HL-60/S4 treated with retinoic acid at 250 ng/mL for 4 days and 3 days (cell line): ENCODE data around the gene PRELID3B.

ENCODE experiments used
- in situ Hi-C: fragments of 300-500 bp; cut with MboI; formaldehyde crosslinking; loops from 2 replicates; pipeline ENCODE4 v1.7.0; 2022; ENCODE audit warnings: low sequenced_read_pairs

PRELID3B gene

DNA sequence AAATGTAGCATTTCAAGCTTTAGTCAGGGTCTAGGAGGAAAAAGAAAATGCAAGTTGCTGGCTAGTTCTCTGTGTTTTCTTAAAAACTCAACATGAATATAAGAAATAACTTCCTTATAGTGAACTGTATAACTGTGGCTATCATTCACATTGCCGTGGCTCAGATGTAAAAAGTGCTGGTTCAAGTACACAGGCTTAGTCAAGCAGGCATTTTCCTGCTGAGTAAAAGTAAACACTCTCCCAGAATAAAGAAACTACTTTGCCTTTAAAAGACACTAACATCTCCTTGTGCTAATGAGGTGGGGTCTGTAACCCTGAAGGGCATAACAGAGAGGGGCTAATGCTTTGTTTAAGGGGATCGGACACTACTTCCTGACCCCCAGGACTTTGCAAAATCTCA lies 13.8 kb downstream of the PRELID3B start:
- in situ Hi-C loops: no loop called here

GRCh38 chr20:59027741-59028320 lies 14.8 kb downstream of the PRELID3B start:
- in situ Hi-C loops: no loop called here

DNA sequence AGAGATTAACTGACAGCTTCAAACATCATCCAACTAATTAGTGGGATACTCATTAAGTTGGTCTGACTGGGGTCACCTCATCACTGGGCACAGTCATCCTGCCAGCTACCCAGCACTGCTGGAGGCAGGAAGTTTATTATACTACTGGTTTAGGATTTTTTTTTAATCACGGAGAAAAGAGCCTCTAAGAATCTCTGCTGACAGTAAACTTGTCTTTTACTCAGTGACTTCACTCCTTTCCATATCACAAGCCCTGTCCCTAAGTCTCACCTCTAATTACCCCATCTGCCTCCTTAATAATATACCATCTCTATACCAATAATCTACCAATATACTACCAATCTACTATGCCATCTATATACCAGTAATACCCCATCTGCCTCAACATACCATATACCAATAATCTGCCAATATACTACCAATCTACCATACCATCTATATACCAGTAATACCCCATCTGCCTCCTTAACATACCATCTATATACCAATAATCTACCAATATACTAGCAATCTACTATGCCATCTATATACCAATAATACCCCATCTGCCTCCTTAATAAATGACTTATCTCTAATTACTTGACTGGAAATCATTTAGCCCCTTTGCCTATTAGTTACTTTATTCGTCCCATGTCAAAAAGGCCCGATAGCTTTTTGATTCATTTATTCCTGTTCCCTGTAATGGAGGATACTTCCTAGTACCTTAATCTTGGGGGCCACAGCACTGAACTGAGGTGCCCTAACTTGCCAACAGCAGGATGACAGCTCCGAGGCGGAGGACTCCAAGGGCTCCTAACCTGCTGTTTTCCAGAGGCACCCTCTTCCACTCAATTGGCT lies 15.5 kb downstream of the PRELID3B start:
- in situ Hi-C loops: no loop called here

DNA sequence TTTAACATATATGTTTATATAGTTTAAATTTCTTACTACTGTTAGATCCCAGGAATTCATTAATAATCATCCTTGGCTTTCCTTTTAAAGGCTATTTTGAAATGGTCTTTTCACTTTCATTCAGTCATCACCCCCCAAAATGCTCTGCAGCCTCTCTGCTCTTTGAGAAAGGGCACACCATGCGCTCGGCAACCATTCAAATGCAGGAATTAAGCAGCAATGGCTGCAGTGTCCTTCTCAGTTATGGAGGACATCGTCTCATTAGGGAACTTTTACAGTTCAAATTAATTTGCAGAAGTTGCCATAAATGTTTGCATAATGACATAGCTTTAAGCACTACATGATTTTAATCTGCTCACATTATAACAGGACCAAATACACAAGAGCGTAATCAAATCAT lies 17.1 kb downstream of the PRELID3B start:
- in situ Hi-C loops: no loop called here

DNA sequence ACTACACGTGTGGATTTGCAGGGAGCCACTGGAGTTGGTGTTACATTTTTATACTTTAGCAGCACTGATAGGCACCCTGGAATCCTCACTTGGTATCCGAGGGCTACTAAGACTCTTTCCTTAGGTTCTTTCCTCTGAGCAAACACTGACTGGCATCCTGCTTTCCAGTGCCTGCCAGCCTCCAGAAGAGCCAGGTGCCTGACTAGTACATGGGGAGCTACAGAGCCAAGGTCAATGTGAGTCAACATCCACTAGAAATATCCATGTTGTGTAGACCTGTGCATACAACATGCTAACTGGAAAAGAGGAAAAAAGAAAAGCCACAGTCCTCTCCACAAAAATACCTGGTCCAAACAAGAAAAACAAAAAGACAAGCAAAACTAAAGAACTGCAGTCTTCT lies 17.5 kb downstream of the PRELID3B start:
- in situ Hi-C loops: no loop called here

GRCh38 chr20:59024111-59024530 lies 18.5 kb downstream of the PRELID3B start:
- in situ Hi-C loops: no loop called here

DNA sequence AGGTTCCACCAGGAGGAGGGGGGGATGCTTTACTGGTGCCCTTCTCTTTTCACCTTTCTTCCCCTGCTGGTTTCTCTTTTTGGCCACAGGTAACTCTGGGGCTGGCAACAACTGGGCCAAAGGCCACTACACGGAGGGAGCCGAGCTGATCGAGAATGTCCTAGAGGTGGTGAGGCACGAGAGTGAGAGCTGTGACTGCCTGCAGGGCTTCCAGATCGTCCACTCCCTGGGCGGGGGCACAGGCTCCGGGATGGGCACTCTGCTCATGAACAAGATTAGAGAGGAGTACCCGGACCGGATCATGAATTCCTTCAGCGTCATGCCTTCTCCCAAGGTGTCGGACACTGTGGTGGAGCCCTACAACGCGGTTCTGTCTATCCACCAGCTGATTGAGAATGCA lies 19.0 kb downstream of the PRELID3B start:
- in situ Hi-C loops: no loop called here

GRCh38 chr20:59022754-59023153 lies 19.8 kb downstream of the PRELID3B start:
- in situ Hi-C loops: no loop called here

DNA sequence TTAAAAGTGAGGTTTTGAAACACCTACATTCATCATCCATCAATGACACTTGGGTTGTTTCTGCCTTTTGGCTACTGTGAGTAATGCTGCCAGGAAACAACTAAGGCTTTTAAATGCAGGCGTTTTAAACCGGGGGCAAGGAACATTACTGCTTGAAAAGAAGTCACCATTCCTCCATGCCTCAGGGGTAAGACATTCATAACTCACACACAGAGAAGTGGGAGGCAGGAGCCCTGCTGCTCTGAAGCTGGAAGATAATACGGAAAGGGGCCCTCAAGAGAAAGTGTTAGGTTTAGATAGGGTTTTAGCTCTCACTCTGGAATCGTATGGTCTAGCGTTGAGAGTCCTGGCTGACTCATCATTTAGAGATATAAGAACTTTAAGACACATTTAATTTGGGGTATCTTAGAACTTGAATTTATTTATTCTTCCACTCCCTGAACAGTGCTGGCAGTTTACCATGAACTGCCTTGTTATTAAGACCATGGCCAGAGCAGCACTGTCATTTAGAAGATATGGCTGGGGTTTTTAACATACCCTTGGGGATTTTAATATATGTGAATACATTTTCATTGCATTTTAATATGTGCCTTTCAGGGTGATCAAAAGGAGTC lies 21.5 kb downstream of the PRELID3B start:
- in situ Hi-C loops: no loop called here

DNA sequence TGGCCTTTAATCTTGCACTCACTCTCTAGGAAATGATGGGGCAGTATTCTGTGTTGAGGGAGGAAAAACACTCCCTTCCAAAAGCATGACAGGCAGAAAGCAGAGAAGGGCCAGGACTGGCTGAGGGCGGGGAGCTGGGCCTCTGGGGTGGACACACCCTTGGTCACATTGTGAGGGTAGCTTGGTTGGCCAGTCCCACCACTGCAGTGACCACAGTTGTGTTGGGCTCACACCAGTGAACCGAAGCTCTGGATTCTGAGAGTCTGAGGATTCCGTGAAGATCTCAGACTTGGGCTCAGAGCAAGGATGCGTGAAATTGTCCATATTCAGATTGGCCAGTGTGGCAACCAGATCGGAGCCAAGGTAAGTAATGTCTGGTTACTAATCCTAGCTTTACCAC lies 23.4 kb downstream of the PRELID3B start, which contains the start of gene TUBB1:
TSS of gene TUBB1 (plus strand) at position 213 of the 400 bp plus-strand sequence. CDS start at position 307, 94 bp downstream.
- in situ Hi-C loops: no loop called here

- in situ Hi-C loops: no loop called here
Observed at GRCh38 chr20:59018817-59019216, 23.8 kb downstream of the PRELID3B start.

DNA sequence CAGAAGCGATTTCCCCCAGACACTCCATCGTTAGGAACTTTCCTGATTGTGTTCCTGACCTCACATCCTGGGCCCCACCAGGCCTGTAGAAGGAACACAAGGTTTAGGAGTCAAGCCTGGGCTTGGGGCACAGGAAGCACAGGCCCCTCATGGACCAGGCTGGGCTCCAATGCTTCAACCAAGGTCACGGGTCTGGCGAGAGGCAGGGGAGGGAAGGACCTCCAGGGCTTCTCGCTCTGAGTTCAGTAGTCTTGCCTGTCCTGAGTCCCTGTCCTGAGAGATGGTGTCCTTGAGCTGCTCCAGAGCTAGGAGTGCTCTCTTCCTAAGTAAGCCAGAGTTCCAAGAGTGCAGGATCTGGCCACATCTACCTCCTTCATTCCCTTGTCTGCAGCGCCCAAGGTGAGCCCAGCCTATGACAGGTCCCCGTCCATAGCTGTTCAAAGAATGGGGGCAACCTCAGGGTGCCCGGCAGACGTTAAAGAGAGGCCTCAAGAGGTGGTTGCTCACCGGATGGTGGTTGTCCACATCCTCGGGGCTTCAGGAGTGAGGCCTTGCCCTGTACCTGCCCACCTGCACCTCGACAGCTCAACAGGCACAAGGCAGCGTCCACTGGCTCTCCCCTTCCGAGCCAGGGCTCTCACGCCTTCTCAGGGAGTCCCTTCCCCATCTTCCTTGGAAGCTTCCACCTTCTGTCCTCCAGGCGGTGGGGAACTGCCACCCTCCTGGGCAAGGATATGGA lies 24.9 kb downstream of the PRELID3B start:
- in situ Hi-C loops: no loop called here

- in situ Hi-C loops: no loop called here
Observed at GRCh38 chr20:59016795-59017492, 25.6 kb downstream of the PRELID3B start.

DNA sequence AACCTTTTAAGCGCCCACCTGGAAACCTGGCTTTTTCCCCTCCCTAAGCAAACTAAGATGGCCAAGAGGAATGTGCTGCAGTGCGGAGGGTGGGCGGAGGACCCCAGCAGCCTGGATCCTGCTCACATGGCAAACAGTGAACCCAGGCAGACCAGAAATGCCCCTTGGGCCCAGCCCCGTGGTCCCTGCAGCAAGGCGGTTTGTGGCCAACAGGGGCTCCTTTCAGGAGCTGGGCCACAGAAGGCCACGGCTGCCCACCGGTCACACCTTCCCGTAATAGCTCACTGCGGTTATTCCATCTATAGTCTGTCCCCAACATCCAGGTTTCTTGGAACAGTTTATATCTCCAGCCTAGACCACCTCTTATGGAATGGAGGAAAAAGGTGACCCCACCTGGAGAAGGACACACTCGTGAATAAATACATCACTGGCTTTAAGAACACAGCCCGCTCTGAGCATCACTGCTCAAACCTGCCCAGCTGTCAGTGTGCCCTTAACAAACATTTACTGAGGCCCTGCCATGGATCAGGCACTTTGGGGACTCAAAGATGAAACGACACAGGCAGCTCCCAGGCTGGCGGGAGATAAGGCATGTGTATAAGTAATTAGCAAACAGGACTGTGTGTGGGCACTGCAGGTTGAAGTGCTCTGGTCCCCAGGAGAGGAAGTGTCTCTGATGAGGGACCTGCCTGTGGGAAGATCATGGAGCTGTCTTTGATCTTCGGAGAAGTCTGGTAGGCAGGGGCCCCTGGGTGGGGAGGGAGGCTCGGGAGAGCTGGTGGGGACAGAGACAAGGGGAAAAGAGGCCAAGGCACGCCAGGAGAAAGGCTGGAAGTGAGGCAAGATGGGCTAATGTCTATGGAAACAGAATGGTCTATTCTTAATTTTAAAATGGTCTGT lies 26.5 kb downstream of the PRELID3B start:
- in situ Hi-C loops: no loop called here

GRCh38 chr20:59015411-59015810 lies 27.2 kb downstream of the PRELID3B start:
- in situ Hi-C loops: no loop called here

GRCh38 chr20:59014680-59015389 lies 27.8 kb downstream of the PRELID3B start:
- in situ Hi-C loops: no loop called here

DNA sequence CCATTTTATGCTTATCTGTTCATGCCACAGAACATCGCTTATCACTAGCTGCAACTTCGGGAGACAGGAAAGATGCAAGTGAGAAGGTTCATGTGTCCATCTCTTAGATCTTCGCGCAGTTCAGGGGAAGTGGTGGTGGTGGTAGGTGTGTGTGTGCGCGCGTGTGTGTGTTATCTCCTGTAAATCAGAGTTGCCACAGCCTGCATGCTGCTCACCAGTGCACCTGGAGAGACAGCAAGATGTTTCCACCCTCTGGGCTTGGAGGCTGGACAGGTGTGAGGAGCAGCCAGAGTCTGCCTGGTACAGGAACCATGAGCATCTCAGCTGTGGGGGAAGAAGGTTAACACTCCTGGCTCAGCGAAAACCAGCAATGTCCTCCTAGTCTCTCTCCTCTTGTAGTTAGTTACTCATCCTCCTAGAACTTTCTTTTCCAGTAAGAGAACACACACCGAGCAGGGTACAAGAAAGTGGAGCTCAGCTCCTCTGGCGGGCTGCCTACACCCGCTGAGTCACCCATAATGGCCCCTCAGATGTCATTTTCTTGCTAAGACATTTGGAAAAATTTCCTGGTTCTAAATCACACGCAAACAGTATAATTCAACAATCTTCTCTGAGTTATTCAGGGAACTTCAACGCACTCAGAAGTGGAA lies 28.5 kb downstream of the PRELID3B start:
- in situ Hi-C loops: no loop called here
